ENCODE results near the gene INO80C. TPM values are rescaled to one million over a fixed set of nuclear protein-coding genes. Genes with fewer than 3 reads are reported as not detected.
"Not testable (repeated sequence)": the region's sequence is repeated elsewhere in the genome, so short reads cannot be mapped to it uniquely, and the experiment has no call there.

INO80C gene
- total RNA-seq, 1 donor from 2014 or later = 18.6 TPM

DNA sequence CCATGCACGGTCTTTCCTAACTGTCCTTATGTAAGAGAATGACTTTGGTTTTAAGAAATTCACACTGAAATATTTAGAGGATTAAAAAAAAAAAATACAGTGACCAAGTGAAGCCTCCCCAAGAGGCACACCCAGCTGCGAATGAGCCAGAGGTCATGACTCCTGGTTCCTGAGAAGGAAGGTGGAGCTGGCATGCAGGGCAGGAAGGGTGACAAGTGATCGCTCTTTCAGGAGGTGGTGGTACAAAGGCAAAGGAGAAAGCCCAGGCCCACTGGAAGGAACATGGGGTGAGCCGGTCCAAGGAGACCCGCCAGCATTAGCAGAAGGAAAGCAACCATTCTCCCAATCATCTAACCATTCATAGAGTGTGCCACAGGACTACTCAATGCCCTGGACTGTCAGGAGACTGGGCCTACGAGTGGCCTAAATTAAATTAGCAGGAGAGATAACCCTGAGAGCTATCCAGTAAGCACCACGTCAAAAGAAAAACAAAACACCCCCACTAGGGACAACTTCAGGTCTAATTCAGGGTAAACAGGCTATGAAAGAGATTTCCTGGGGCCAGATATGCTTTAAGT, 7.8 kb downstream of the INO80C start:
- DNase-seq (ENCODE audit: low spot score) = no peak

DNA sequence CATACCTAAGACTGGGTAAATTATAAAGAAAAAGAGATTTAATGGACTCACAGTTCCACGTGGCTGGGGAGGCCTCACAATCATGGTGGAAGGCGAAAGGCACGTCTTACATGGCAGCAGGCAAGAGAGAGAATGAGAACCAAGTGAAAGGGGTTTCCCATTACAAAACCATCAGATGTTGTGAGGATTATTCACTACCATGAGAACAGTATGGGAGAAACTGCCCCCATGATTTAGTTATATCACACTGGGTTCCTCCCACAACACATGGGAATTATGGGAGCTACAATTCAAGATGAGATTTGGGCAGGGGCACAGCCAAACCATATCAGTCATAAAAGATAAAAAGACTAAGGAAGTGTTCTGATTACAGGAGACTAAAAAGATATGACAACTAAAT, 8.5 kb downstream of the INO80C start:
- not testable (repeated sequence) for DNase-seq (ENCODE audit: low spot score)

DNA sequence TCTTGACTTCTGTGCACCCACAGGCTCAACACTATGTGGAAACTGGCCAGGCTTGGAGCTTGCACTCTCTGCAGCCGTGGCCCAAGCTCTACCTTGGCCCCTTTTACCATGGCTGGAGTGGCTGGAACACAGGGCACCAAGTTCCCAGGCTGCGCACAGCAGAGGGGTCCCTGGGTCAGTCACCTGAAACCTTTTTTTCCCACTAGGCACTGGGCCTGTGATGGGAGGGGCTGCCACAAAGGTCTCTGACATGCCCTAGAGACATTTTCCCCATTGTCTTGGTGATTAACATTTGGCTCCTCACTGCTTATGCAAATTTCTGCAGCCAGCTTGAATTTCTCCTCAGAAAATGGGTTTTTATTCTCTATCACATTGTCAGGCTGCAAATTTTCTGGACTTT, 9.4 kb downstream of the INO80C start:
- DNase-seq (ENCODE audit: low spot score) = not testable (repeated sequence)

DNA sequence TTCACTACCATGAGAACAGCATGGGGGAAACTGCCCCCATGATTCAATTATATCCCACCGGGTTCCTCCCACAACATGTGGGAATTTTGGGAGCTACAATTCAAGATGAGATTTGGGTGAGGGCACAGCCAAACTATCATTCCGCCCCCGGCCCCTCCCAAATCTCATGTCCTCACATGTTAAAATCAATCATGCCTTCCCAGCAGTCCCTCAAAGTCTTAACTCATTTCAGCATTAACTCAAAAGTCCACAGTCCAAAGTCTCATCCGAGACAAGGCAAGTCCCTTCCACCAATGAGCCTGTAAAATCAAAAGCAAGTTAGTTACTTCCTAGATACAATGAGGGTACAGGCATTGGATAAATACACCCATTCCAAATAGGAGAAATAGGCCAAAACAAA, 10.2 kb downstream of the INO80C start:
- not testable (repeated sequence) for DNase-seq (ENCODE audit: low spot score)

DNA sequence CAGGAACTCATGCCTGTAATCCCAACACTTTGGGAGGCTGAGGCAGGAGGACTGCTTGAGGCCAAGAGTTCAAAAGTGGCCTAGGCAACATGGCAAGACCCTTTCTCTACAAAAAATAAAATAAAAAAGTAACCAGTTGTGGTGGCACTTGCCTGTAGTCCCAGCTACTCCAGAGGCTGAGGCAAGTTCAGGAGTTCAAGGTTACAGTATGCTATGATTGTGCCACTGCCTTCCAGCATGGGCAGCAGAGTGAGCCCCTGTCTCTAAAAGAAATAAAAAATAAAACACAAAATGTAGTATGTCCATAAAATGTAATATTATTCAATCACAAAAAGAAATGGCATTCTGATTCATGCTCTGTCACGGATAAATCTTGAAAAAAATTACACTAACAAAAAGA, 11.9 kb downstream of the INO80C start:
- DNase-seq (ENCODE audit: low spot score) = no peak

DNA sequence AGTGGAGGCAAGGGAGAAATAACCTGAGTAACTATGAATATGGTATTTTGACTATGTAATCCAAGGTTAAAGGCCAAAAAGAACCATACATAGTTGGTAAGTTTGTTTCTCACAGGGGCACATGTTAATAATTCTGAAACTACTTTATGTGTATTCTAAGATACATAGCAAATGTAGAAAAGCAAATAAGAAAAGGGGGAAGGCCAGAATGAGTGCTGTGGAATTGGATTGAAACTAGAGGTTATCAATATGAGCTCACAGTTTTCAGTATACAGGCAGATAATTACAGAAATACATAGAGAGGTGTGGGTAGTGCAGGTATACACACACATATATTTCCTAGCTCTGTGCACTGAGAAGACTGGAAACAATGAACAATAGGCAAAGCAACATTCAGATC, 13.7 kb downstream of the INO80C start:
- DNase-seq (ENCODE audit: low spot score) = no peak

DNA sequence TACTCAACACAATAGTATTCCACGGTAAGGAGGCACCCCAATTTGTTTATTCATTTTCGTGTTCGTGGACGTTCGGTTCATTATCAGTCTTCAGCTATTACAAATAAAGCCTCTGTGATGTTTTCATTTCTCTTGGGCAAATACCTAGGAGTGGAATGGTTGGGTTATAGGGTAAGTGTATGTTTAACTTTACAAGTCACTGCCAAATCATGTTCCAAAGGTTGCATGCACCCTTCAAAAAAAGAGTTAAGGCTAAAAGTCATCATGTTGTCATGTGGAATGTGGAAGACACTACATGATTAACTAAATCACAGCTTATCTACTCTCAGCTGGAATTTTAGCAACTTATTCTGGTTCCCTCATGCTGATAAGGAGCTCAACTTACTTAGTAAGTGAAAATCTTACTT, 15.8 kb downstream of the INO80C start:
- DNase-seq (ENCODE audit: low spot score) = no peak

DNA sequence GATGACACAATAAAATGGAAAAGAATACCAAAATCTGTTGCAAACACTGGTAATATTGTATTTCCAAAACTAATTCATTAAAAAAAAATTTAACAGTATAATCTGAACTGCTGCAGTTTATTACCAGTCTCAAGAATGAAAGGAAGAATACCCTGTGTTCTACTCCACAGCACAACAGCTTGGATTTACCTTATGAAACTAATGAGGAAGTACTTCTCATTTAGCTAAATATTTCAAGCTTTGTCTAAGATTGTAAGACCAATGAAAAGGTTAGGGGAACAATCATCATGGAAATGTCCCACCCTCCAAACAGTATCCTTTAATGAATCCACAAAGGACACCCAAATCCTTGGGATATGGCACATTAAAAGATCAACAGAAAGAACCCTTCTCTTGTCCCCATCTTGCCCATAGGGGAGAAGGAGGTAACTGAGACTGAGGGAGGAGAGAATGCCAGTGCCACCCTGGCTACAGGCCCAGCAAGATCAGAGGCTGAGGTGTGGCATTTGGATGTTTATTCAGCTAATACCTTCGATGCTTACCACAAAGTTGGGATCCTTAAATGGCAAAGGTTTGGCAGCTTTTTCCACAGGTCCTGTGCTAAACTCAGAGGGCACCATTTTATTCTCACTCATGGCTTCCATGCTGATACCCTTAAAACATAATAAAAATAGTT, 17.7 kb downstream of the INO80C start:
- DNase-seq (ENCODE audit: low spot score) = no peak

DNA sequence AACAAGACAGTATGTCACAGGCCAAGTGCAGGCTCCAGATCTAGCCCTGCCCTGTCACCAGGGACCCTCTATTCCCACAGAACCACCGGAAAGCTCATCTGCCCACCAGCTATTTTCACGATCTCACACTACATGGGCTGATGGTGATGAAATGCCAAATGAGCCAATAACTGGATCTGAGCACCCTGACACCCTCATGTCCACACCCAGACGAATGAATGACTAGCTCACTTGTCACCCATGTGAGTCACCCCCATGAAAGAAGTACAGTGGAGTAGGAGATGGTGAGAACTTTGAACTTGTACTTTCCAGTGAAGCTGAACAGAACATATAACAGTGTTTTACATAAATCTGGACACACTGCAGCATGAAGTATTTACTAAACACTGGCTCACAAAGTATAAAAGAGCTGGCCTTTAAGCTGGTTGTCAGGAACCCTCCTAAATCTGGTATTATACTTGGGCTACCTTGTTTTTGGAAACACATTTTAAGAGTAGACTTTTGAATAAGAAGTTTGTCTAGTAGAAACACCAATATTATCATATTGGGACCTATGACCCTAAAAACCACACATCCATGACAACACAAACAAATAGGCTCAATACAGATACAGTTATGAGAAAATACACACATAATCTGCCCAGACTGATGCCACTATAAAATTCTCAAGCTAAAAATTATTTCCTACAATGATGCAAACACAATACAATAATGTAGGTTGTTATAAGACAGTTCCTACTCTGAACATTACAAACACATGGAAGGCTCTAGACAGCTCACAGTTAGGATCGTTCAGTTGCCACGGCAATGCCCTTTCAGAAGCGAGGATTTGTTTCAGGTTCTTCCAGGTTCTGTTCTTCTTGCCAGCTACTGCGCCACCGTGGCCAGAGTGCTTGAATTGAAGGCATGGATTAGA, 19.0 kb downstream of the INO80C start:
- no peak for DNase-seq (ENCODE audit: low spot score)

DNA sequence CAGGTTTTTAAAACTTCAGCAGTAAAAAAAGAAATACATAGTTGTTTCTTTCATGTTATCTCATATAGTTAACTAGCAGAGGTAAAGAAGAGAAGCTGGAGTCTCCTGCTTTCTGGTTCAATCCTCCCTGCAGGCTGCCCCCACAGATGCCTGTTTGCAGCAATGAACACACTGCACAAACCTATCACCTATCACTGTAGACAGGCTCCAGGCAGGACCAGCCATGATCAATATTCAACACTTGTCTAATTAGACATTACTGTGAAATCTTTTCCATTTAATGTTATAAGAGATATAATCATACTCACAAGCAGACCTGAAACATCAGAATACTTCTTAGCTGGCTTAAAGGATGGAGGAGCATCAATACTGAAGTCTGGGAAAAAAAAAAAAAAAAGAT, 19.8 kb downstream of the INO80C start:
- no peak for DNase-seq (ENCODE audit: low spot score)

DNA sequence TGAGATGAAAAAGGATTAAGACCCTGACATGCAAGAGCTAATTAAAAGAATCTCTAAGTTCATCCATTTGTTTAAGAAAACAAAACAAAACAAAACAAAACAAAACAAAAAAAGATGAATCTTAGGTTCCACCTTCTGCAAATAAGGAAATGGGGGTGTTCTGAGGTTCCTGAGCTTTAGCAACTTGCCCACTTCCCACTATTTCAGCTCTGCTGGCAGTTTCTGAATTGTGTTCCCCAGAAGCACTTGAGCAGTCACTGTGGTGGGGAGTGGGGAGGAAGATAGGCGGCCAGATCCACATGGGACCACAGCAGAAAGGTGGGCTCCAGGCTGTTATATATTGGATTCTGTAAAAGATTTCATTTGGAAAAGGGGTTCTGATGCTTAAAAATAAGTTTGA, 20.3 kb downstream of the INO80C start:
- no peak for DNase-seq (ENCODE audit: low spot score)

DNA sequence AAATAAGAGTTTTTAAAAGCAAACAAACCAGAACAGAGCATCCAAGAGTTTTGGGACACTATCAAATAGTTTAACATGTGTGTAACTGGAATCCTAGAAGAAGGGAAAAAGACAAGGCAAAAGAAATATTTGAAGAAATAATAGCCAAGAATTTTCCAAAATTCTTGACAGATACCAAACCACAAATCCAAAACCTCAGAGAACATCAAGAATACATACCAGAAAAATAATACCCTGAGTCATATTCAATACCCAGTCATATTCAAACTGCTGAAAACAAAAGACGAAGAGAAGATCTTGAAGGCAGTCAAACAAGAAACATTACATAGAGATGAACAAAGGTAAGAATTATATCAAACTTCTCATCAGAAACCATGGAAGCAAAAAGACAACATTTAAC, 22.9 kb downstream of the INO80C start:
- DNase-seq (ENCODE audit: low spot score) = no peak

DNA sequence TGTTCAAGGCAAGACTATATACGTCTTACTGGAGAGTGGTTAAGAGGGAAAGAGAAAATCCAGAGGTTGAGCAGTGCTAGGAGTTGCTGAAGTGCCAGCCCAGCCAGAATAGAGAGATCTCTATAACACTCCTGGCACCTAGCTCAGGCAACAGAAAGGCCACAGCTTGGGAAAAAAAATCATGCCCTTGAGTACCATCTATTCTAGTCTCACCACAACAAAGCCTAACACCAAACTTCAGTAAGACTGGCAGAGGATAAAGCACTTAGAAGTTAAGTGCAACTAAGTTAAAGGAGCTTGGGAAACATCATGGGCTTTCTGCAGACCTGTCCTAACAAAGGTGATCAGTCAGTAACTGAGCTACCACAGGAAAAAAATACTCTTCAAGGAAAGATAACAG, 24.2 kb downstream of the INO80C start:
- DNase-seq (ENCODE audit: low spot score) = no peak

DNA sequence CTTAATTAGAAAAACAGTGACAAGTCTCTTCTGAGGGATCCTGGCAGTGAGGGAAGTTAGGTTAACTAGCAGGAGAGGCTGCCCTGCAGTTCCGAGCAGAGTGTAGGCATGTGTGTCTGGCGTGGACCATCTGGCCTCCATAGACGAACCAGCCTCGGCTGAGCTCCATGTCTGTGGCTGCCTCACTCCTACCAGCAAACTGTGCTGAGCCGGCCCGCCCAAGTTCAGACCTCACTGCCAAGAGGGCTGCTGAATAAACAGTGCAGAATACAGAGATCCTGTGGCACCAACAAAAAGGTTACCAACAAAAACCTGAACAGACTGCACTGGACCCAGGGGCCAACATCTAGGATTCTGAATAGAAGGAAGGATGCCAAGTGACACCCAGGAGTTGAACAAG, 27.3 kb downstream of the INO80C start:
- no peak for DNase-seq (ENCODE audit: low spot score)

DNA sequence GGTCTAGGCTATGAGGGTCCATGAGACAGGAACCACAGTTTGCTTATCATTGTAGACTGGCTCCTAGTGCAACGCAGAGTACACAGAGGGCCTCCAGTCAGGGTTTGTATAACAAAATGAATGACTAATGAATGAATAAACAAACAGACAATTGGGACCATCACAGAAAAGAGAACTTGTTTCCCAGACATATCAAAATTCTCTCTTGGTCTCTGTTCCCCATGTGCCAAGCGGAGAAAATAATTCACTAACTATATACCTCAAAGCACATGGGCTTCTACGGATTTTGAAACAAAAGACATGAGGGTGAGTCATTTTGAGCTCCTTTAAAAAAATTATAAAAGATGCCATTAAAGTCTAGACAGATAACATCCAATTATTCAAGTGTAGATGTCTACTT, 28.0 kb downstream of the INO80C start:
- no peak for DNase-seq (ENCODE audit: low spot score)

DNA sequence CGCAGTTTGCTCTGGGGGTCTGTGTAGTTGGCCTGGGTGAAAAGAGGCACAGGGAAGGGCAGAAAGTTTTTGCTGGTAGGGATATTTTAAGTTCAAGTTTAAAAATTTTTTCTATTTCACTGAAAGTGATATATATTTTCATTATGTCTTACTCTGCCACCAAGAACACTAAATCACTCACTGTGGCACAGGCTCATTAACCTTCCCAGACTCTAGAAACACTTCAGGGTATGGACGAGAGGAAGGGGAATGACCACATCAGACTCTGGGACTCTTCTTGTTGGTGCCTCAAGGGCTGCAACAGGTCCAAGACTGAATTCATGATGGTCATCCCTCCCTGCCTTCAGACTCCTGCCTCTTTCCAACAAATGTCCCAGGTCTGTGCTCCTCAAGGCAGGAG, 29.0 kb downstream of the INO80C start:
- DNase-seq (ENCODE audit: low spot score) = no peak

DNA sequence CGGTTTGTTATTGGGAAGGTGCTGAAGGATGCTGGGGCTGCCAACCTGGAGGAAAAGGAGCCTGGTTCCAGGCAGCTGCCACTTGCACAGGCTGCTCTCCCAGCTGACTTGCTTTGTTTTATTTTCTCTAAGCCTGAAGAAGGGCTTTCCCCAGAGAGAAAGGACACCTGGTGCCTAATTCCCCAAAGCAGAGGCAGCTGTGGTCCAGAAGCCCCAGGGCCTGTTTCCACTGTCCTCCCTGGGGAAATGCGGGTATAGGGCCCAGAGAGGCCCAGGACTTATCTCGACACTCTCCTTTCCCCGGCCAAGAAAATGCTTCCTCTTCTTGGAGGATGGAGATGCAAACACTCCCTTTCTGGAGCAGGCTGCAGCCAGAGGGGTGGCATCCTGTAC, 30.1 kb downstream of the INO80C start:
- no peak for DNase-seq (ENCODE audit: low spot score)

DNA sequence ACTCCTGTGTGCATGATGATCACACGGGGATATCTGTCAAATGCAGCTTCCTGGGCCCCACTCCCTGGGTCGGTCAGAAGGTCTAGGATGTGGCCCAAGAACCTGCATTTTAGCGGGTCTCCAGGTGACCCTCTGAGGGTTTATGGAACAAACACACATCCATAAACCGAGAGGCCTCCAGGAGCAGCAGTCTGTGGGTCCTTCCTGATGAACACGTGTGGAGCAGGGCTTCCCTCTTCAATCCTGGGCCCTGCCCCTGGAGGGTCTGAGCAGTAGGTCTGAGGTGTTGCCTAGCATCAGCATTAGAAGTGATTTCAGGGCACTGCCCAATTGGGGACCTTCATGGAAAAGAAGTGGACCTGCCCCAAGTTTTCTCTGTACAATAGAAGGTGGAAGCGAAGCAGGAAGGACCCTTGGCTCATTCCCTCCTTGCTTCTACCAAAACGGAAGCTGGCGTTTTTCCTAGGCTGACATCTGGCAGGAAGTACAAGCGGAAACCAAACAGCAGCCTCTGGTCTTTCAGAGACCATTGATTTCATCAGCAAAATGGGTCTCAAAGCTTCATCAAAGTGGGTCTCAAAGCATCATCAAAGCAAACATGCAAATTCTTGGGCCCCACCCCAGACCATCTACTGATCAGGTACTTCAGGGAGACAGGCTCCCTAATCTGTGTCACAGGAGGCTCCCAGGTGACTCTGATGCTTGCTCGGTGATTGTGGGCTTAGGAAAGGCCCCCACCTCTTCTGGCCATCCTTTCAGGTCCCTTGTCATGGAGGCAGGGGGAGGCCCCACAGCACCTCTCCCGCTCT, 30.7 kb downstream of the INO80C start:
- no peak for DNase-seq (ENCODE audit: low spot score)

DNA sequence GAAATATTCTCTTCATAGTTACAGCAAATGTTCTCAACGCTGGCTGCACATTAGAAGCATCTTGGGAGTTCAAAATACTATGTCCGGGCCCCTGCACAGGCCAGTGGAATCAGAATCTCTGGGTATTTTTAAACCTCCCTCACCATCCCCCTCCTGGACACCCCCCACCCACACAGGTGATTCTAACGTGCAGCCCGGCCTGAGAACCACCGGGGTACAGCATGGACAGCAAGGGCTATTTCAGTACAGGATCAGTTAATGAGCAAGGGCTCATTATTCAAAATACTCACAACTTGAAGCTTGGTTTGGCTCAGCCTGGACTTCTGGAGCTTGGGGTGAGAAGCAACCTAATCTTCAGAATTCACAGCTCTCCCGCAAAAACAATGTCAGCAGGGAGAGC, 31.4 kb downstream of the INO80C start:
- DNase-seq (ENCODE audit: low spot score) = no peak

DNA sequence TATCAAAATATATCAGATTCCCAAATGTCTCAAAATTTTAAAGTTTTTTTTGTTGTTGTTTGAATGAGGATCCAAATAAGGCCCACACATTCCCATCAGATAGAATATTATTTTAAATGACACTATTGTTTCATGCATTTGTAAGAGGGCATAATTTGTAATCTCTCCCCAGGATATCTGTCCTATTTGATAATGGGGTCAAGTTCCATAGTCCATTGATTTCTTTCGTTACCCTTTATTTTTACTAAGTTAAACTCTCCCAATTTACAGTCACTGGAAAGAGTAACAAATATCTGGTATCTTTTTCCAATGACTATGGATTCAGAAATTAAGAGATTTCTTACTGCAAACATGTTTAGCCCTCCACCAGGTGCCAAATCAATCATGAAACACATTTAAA, 32.4 kb downstream of the INO80C start:
- DNase-seq (ENCODE audit: low spot score) = no peak

DNA sequence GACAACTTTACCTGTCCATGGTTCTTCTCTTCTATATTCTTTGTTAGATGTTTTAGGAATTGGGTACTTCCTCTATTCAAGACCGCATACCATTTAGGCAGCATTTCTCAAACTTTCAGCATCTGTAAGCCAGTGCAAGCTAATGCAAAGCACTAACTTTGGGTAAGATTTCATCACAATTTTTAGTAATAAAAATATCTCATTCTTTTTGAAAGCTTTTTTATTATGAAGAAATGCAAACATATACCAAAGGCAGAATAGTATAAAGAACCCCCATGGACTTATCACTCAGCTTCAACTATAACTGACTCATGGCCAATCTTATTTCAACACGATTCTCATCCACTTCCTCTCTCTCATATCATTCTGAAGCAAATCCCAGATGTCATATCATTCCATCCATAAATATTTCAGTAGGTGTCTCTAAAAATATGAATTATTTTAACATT, 32.9 kb downstream of the INO80C start:
- no peak for DNase-seq (ENCODE audit: low spot score)

DNA sequence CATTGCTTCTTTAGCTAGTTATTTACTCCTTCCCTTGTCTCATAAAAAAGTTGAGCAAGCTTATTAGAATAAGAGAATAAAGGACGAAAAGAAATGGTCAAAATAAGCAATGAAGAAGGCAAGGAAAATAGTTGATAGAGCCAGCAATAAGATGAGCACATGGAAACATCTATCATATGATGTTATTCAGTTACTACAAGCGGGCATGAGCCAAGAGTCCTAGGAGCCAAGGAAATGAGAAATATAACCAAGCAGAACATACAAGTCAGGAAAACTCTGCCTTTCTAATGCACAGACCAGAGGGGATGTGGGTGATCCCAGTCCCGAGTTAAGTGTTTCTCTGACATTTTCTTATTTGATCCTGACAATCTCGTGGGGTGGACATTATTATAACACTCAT, 33.9 kb downstream of the INO80C start:
- DNase-seq (ENCODE audit: low spot score) = no peak
